Mesothelial cell of epicardium (in vitro differentiated cells): ENCODE measurements around the gene ALX4. TPM values are rescaled to one million over a fixed set of nuclear protein-coding genes. Genes with fewer than 3 reads are reported as not detected.

Source experiments
- DNase-seq, 2 experiments: peaks; one replicate each; pipeline ENCODE4 v3.0.0; 2021; ENCODE audit warnings: low spot score in 2 of 2; ENCODE audit not compliant: unreplicated experiment in 2 of 2
- H3K27ac Mint-ChIP-seq: 2 replicates; pipeline ENCODE4 v1.8.0; 2021; ENCODE audit warnings: mixed read lengths
- H3K27me3 Mint-ChIP-seq: 2 replicates; pipeline ENCODE4 v1.8.0; 2021; ENCODE audit warnings: low read depth, mixed read lengths
- H3K36me3 Mint-ChIP-seq: 2 replicates; pipeline ENCODE4 v1.8.0; 2021; ENCODE audit warnings: mixed read lengths
- H3K4me1 Mint-ChIP-seq: 2 replicates; pipeline ENCODE4 v1.8.0; 2021; ENCODE audit warnings: mixed read lengths
- H3K4me3 Mint-ChIP-seq: 2 replicates; pipeline ENCODE4 v1.8.0; 2021; ENCODE audit warnings: mild to moderate bottlenecking, moderate library complexity, mixed read lengths
- H3K9me3 Mint-ChIP-seq: 2 replicates; pipeline ENCODE4 v1.8.0; 2021; ENCODE audit warnings: mixed read lengths
- CTCF ChIP-seq: fragments of 200-600 bp; sonication (generic); IDR thresholded peaks from one replicate; pipeline ENCODE4 v1.5.0; 2021; ENCODE audit warnings: antibody characterized with exemption; ENCODE audit not compliant: unreplicated experiment
- total RNA-seq: library from RNA; stranded (reverse); gene quantifications from 3 replicates; pipeline ENCODE4 v1.2.1, GENCODE V29; 2021

The ALX4 gene
- total RNA-seq, 1 donor from 2014 or later = 5.5 TPM

DNA sequence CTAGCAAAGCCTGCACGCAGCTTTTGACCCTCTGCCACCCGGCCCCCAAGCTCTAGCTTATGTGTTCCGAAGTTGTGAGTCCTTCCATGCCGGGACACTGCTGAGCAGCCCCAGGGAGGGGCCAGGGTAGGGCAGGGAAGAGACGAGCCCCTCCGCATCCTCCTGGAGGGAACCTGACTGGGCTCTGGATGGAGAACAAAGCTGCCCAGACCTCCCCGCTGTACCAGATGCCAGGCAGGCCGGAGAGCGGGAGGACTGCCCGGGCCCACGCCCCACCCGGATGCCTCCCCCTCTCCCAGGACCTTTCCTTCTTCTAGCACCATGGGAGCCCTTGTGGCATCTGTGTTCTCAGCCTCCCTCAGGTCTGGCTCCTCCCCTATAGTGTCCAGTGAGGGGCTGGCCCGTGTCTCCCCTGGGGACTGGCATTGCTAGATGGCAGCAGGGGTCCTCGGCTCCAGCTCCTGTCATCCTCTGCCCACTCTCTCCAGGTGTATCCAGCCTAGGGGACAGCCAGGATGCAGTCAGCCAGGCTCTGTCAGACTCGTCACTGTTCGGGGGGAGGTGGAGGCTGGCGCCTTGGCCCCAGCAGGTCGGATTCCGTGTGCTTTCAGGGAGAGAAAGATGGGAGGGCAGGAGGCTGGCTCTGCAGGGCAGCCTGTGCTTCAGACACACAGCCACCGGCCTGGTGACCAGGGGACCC lies 46.1 kb downstream of the ALX4 start:
- Mint-ChIP-seq H3K4me3 (no peak overlapping the region), H3K4me1 (peaks cover 13% of the 10 kb centered on the region), H3K36me3 (no peaks in the 10 kb centered on the region), H3K27me3 (no peaks in the 10 kb centered on the region), H3K27ac (no peak overlapping the region), H3K9me3 (no peaks in the 10 kb centered on the region)
- TF ChIP-seq CTCF = no peak
- DNase-seq = no peak

GRCh38 chr11:44261800-44262591 lies 47.9 kb downstream of the ALX4 start:
- H3K27ac Mint-ChIP-seq = no peak overlapping the region
- H3K36me3 Mint-ChIP-seq = no peaks in the 10 kb centered on the region
- H3K4me1 Mint-ChIP-seq = peaks cover 4% of the 10 kb centered on the region
- no peak overlapping the region for H3K4me3 Mint-ChIP-seq
- no peak for DNase-seq
- no peak for TF ChIP-seq CTCF
- no peaks in the 10 kb centered on the region for H3K27me3 Mint-ChIP-seq
- H3K9me3 Mint-ChIP-seq = no peaks in the 10 kb centered on the region

GRCh38 chr11:44260081-44260480 lies 49.9 kb downstream of the ALX4 start:
- peaks cover 12% of the 10 kb centered on the region for H3K4me1 Mint-ChIP-seq
- H3K4me3 Mint-ChIP-seq = no peak overlapping the region
- no peaks in the 10 kb centered on the region for H3K27me3 Mint-ChIP-seq
- no peak overlapping the region for H3K27ac Mint-ChIP-seq
- no peaks in the 10 kb centered on the region for H3K36me3 Mint-ChIP-seq
- H3K9me3 Mint-ChIP-seq = no peaks in the 10 kb centered on the region
- no peak for DNase-seq
- TF ChIP-seq CTCF = no peak

GRCh38 chr11:44258839-44259420 lies 51.0 kb downstream of the ALX4 start:
- H3K36me3 Mint-ChIP-seq = peaks cover 4% of the 10 kb centered on the region
- H3K9me3 Mint-ChIP-seq = peaks cover 3% of the 10 kb centered on the region
- no peak overlapping the region for H3K27ac Mint-ChIP-seq
- peaks cover 12% of the 10 kb centered on the region for H3K4me1 Mint-ChIP-seq
- no peak overlapping the region for H3K4me3 Mint-ChIP-seq
- H3K27me3 Mint-ChIP-seq = no peaks in the 10 kb centered on the region
- TF ChIP-seq CTCF = no peak
- DNase-seq = no peak

GRCh38 chr11:44258190-44258489 lies 51.8 kb downstream of the ALX4 start:
- TF ChIP-seq CTCF = no peak
- Mint-ChIP-seq H3K4me3 (no peak overlapping the region), H3K36me3 (peaks cover 12% of the 10 kb centered on the region), H3K27me3 (no peaks in the 10 kb centered on the region), H3K9me3 (peaks cover 10% of the 10 kb centered on the region), H3K27ac (no peak overlapping the region), H3K4me1 (peaks cover 12% of the 10 kb centered on the region)
- DNase-seq = no peak
